Measurements from ENCODE around the gene GRIN3A. TPM values are rescaled to one million over a fixed set of nuclear protein-coding genes. Genes with fewer than 3 reads are reported as not detected.

Gene GRIN3A
- total RNA-seq, 1 donor from 2014 or later: 27.8 TPM

GRCh38 chr9:101674165-101674564 lies 64.3 kb downstream of the GRIN3A start:
- Mint-ChIP-seq H3K9me3 (ENCODE audit: unreplicated experiment) (no peaks in the 10 kb centered on the region), H3K27ac (ENCODE audit: unreplicated experiment) (peak overlapping the region; percentile 38), H3K27me3 (ENCODE audit: unreplicated experiment) (no peaks in the 10 kb centered on the region), H3K4me1 (ENCODE audit: unreplicated experiment) (peaks cover 15% of the 10 kb centered on the region), H3K36me3 (ENCODE audit: low read depth, unreplicated experiment) (peaks cover 15% of the 10 kb centered on the region), H3K4me3 (ENCODE audit: unreplicated experiment) (peak overlapping the region; percentile 10)
- TF ChIP-seq CTCF (IDR thresholded peaks at IDR 0.05; ENCODE audit: unreplicated experiment): no peak
- no peak for DNase-seq (ENCODE audit: low spot score)

- DNase-seq (ENCODE audit: low spot score): no peak
- no peaks in the 10 kb centered on the region for H3K27me3 Mint-ChIP-seq (ENCODE audit: unreplicated experiment)
- peaks cover 16% of the 10 kb centered on the region for H3K36me3 Mint-ChIP-seq (ENCODE audit: low read depth, unreplicated experiment)
- peaks cover 15% of the 10 kb centered on the region for H3K4me1 Mint-ChIP-seq (ENCODE audit: unreplicated experiment)
- H3K4me3 Mint-ChIP-seq (ENCODE audit: unreplicated experiment): no peak overlapping the region
- no peak for TF ChIP-seq CTCF (IDR thresholded peaks at IDR 0.05; ENCODE audit: unreplicated experiment)
- H3K9me3 Mint-ChIP-seq (ENCODE audit: unreplicated experiment): no peaks in the 10 kb centered on the region
- no peak overlapping the region for H3K27ac Mint-ChIP-seq (ENCODE audit: unreplicated experiment)
Observed at GRCh38 chr9:101673642-101674041, 64.8 kb downstream of the GRIN3A start.

- peaks cover 15% of the 10 kb centered on the region for H3K4me1 Mint-ChIP-seq (ENCODE audit: unreplicated experiment)
- no peaks in the 10 kb centered on the region for H3K27me3 Mint-ChIP-seq (ENCODE audit: unreplicated experiment)
- TF ChIP-seq CTCF (IDR thresholded peaks at IDR 0.05; ENCODE audit: unreplicated experiment): no peak
- no peak overlapping the region for H3K27ac Mint-ChIP-seq (ENCODE audit: unreplicated experiment)
- peaks cover 16% of the 10 kb centered on the region for H3K36me3 Mint-ChIP-seq (ENCODE audit: low read depth, unreplicated experiment)
- H3K4me3 Mint-ChIP-seq (ENCODE audit: unreplicated experiment): no peak overlapping the region
- DNase-seq (ENCODE audit: low spot score): no peak
- H3K9me3 Mint-ChIP-seq (ENCODE audit: unreplicated experiment): no peaks in the 10 kb centered on the region
Observed at GRCh38 chr9:101671567-101671966, 66.9 kb downstream of the GRIN3A start.

- no peaks in the 10 kb centered on the region for H3K27me3 Mint-ChIP-seq (ENCODE audit: unreplicated experiment)
- no peak overlapping the region for H3K4me3 Mint-ChIP-seq (ENCODE audit: unreplicated experiment)
- peaks cover 16% of the 10 kb centered on the region for H3K36me3 Mint-ChIP-seq (ENCODE audit: low read depth, unreplicated experiment)
- TF ChIP-seq CTCF (IDR thresholded peaks at IDR 0.05; ENCODE audit: unreplicated experiment): no peak
- no peak overlapping the region for H3K27ac Mint-ChIP-seq (ENCODE audit: unreplicated experiment)
- H3K9me3 Mint-ChIP-seq (ENCODE audit: unreplicated experiment): no peaks in the 10 kb centered on the region
- no peak for DNase-seq (ENCODE audit: low spot score)
- no peaks in the 10 kb centered on the region for H3K4me1 Mint-ChIP-seq (ENCODE audit: unreplicated experiment)
Observed at GRCh38 chr9:101668421-101668820, 70.0 kb downstream of the GRIN3A start.

DNA sequence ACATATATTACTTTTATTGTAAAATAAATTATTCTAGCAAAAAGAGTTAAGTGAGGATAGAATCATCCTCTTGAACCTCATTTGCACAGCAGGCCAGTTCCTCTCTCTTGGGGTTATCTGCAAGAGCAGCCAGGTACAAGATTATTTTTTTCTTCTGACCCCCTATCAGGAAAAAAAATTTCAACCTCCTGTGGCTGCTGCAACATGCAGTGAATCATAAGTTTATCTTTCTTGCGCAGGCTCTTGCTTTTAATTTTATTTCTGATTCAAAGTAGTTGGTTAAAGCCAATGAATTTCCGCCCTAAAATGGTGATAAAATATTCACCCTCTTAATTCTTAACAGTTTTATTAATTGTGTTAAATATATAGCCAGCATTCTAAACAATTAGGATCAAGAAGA lies 74.0 kb downstream of the GRIN3A start:
- TF ChIP-seq CTCF (IDR thresholded peaks at IDR 0.05; ENCODE audit: unreplicated experiment): no peak
- no peak overlapping the region for H3K4me3 Mint-ChIP-seq (ENCODE audit: unreplicated experiment)
- no peaks in the 10 kb centered on the region for H3K27me3 Mint-ChIP-seq (ENCODE audit: unreplicated experiment)
- no peak overlapping the region for H3K27ac Mint-ChIP-seq (ENCODE audit: unreplicated experiment)
- H3K9me3 Mint-ChIP-seq (ENCODE audit: unreplicated experiment): no peaks in the 10 kb centered on the region
- H3K36me3 Mint-ChIP-seq (ENCODE audit: low read depth, unreplicated experiment): peaks cover 4% of the 10 kb centered on the region
- peaks cover 6% of the 10 kb centered on the region for H3K4me1 Mint-ChIP-seq (ENCODE audit: unreplicated experiment)
- no peak for DNase-seq (ENCODE audit: low spot score)
